Measurements from ENCODE around the gene ALDH4A1.

GRCh38 chr1:18942340-18942739, 40.0 kb upstream of the ALDH4A1 start:
- TF ChIP-seq POLR2AphosphoS5 (IDR thresholded peaks at IDR 0.05; ENCODE audit: low read depth) = no peak
- TF ChIP-seq JUNB (IDR thresholded peaks at IDR 0.05; ENCODE audit: unreplicated experiment) = no peak
- no peak for TF ChIP-seq CTCF (conservative IDR thresholded peaks at IDR 0.05; ENCODE audit: low read depth in 2 of 2)
- TF ChIP-seq EZH2 (IDR thresholded peaks at IDR 0.05; ENCODE audit: low read depth, unreplicated experiment) = no peak
- TF ChIP-seq REST (IDR thresholded peaks at IDR 0.05; ENCODE audit: unreplicated experiment) = no peak
- no peak for TF ChIP-seq ZNF114 (CRISPR knock-in tag; IDR thresholded peaks at IDR 0.05)
- TF ChIP-seq EZH2phosphoT487 (IDR thresholded peaks at IDR 0.05; ENCODE audit: unreplicated experiment) = no peak
- TF ChIP-seq CREB1 (CRISPR knock-in tag; IDR thresholded peaks at IDR 0.05; ENCODE audit: low read depth) = no peak
- TF ChIP-seq ETS1 (IDR thresholded peaks at IDR 0.05) = no peak
